Keratinocyte (primary cell): Measurements from ENCODE around the gene NELL1. TPM values are rescaled to one million over a fixed set of nuclear protein-coding genes. Genes with fewer than 3 reads are reported as not detected.

ENCODE experiments used
- DNase-seq: peaks from one replicate; pipeline ENCODE4 v3.0.0-alpha.2; 2011; ENCODE audit warnings: low read depth, missing footprints, low spot score
- FAIRE-seq: peaks from 2 replicates; lab custom pipeline; 2011; peaks lifted over from hg19 to GRCh38; lab: Jason Lieb, UNC
- H2AFZ ChIP-seq: 2 replicates; pipeline ENCODE4 v1.6.0; 2012; ENCODE audit warnings: low read length, control low read depth, inconsistent platforms; ENCODE audit not compliant: control insufficient read depth
- H3K27ac ChIP-seq: 2 replicates; pipeline ENCODE4 v1.5.1; 2011; ENCODE audit warnings: low read length; ENCODE audit not compliant: control insufficient read depth, insufficient read depth
- H3K27me3 ChIP-seq: 3 replicates; pipeline ENCODE4 v1.6.0; 2011; ENCODE audit warnings: low read length; ENCODE audit not compliant: control insufficient read depth, insufficient read depth; ENCODE audit errors: extremely low read depth
- H3K36me3 ChIP-seq, 2 experiments: 2 replicates in 1 of 2; 3 replicates in 1 of 2; pipeline ENCODE4 v1.5.1; 2011; ENCODE audit warnings: low read length in 2 of 2, mild to moderate bottlenecking in 1 of 2; ENCODE audit not compliant: control insufficient read depth in 2 of 2, insufficient read depth in 2 of 2; ENCODE audit errors: extremely low read depth in 1 of 2
- H3K4me1 ChIP-seq: 3 replicates; pipeline ENCODE4 v1.5.1; 2011; ENCODE audit warnings: low read length; ENCODE audit not compliant: control insufficient read depth, insufficient read depth; ENCODE audit errors: extremely low read depth
- H3K4me2 ChIP-seq: 3 replicates; pipeline ENCODE4 v1.6.0; 2011; ENCODE audit warnings: low read depth, low read length; ENCODE audit not compliant: control insufficient read depth, insufficient read depth; ENCODE audit errors: extremely low read depth
- H3K4me3 ChIP-seq, 3 experiments: fragments of 200-600 bp in 1 of 3; sonication (generic) in 1 of 3; 2 replicates in 2 of 3; 3 replicates in 1 of 3; pipeline ENCODE4 v1.5.1; 2011 to 2016; ENCODE audit warnings: low read length in 3 of 3, mild to moderate bottlenecking in 3 of 3, control low read depth in 2 of 3, inconsistent platforms in 1 of 3, low read depth in 1 of 3, mixed read lengths in 1 of 3, mixed run types in 1 of 3, moderate library complexity in 1 of 3; ENCODE audit not compliant: control insufficient read depth in 2 of 3, insufficient read depth in 2 of 3; ENCODE audit errors: extremely low read depth in 1 of 3
- H3K79me2 ChIP-seq: 2 replicates; pipeline ENCODE4 v1.6.0; 2012; ENCODE audit warnings: low read length; ENCODE audit not compliant: control insufficient read depth, insufficient read depth
- H3K9ac ChIP-seq: 3 replicates; pipeline ENCODE4 v1.6.0; 2011; ENCODE audit warnings: low read length; ENCODE audit not compliant: control insufficient read depth, insufficient read depth; ENCODE audit errors: extremely low read depth
- H3K9me1 ChIP-seq: 3 replicates; pipeline ENCODE4 v1.6.0; 2011; ENCODE audit warnings: low read length; ENCODE audit not compliant: control insufficient read depth, insufficient read depth; ENCODE audit errors: extremely low read depth
- H3K9me3 ChIP-seq: 2 replicates; pipeline ENCODE4 v1.5.1; 2012; ENCODE audit warnings: low read depth, low read length; ENCODE audit not compliant: control insufficient read depth
- H4K20me1 ChIP-seq: 3 replicates; pipeline ENCODE4 v1.6.0; 2011; ENCODE audit warnings: low read length; ENCODE audit not compliant: control insufficient read depth, insufficient read depth; ENCODE audit errors: extremely low read depth
- EZH2 ChIP-seq: IDR thresholded peaks from one replicate; pipeline ENCODE4 v1.6.1; 2012; ENCODE audit warnings: inconsistent platforms, mild to moderate bottlenecking, low read length, moderate library complexity
- dilution Hi-C: fragments of 300-500 bp; cut with MboI; formaldehyde crosslinking; loops from one replicate; pipeline ENCODE4 v1.7.0; 2020; ENCODE audit warnings: low sequenced_read_pairs; ENCODE audit not compliant: extremely low pct_ligation_motif_present
- polyA plus RNA-seq, 5 experiments: library from polyadenylated mRNA; depleted of rRNA in 3 of 5; stranded (reverse) in 3 of 5; stranded (forward) in 1 of 5; unstranded in 1 of 5; fragments of >200 nt; gene quantifications; 1 replicate in 1 of 5; 2 replicates in 3 of 5; 3 replicates in 1 of 5; pipeline versions ENCODE4 v1.2.1 to v1.2.3, GENCODE V29; 2011 to 2012; ENCODE audit warnings: missing spikeins in 2 of 5, low read depth in 1 of 5, low replicate concordance in 1 of 5
- TF ChIP-seq, protein P1 (sequence below), 3 experiments: IDR thresholded peaks in 1 of 3; conservative IDR thresholded peaks in 1 of 3; optimal IDR thresholded peaks in 1 of 3; 2 replicates in 2 of 3; 3 replicates in 1 of 3; pipeline versions ENCODE3 to v1.5.1; 2011; ENCODE audit warnings: low read length in 3 of 3, mild to moderate bottlenecking in 3 of 3, moderate library complexity in 2 of 3, control low read depth in 1 of 3, inconsistent platforms in 1 of 3; ENCODE audit not compliant: insufficient read depth in 2 of 3; ENCODE audit errors: extremely low read depth in 1 of 3

The NELL1 gene
- polyA plus RNA-seq, 1 donor (not counting 4 experiments of a cell fraction or from before 2014, with no cell fraction given) = not detected

- Histone ChIP-seq H3K27ac (no peak overlapping the region), H3K27me3 (no peaks in the 10 kb centered on the region), H3K4me3 (no peak overlapping the region), H2AFZ (no peak overlapping the region), H3K79me2 (no peaks in the 10 kb centered on the region), H3K4me2 (no peak overlapping the region), H3K36me3 (no peaks in the 10 kb centered on the region), H3K9me3 (no peaks in the 10 kb centered on the region), H3K9ac (no peak overlapping the region), H3K9me1 (no peaks in the 10 kb centered on the region), H4K20me1 (no peaks in the 10 kb centered on the region), H3K4me1 (no peaks in the 10 kb centered on the region)
- dilution Hi-C loops = no loop called here
- no peak for DNase-seq
- TF ChIP-seq, protein P1, sequence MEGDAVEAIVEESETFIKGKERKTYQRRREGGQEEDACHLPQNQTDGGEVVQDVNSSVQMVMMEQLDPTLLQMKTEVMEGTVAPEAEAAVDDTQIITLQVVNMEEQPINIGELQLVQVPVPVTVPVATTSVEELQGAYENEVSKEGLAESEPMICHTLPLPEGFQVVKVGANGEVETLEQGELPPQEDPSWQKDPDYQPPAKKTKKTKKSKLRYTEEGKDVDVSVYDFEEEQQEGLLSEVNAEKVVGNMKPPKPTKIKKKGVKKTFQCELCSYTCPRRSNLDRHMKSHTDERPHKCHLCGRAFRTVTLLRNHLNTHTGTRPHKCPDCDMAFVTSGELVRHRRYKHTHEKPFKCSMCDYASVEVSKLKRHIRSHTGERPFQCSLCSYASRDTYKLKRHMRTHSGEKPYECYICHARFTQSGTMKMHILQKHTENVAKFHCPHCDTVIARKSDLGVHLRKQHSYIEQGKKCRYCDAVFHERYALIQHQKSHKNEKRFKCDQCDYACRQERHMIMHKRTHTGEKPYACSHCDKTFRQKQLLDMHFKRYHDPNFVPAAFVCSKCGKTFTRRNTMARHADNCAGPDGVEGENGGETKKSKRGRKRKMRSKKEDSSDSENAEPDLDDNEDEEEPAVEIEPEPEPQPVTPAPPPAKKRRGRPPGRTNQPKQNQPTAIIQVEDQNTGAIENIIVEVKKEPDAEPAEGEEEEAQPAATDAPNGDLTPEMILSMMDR (optimal IDR thresholded peaks at IDR 0.05 in 1 of 3, IDR thresholded peaks at IDR 0.05 in 1 of 3, conservative IDR thresholded peaks at IDR 0.05 in 1 of 3; ENCODE audit: extremely low read depth in 1 of 3, insufficient read depth in 2 of 3, low read length in 3 of 3) = no peak
- TF ChIP-seq EZH2 = no peak
- FAIRE-seq = no peak
Observed at GRCh38 chr11:20864628-20865027, 195.2 kb downstream of the NELL1 start.

- Histone ChIP-seq H3K36me3 (no peaks in the 10 kb centered on the region), H3K4me3 (no peak overlapping the region), H3K4me2 (no peak overlapping the region), H3K9ac (no peak overlapping the region), H3K4me1 (no peaks in the 10 kb centered on the region), H3K9me1 (no peaks in the 10 kb centered on the region), H3K27ac (no peak overlapping the region), H3K79me2 (no peaks in the 10 kb centered on the region), H4K20me1 (no peaks in the 10 kb centered on the region), H3K9me3 (no peaks in the 10 kb centered on the region), H2AFZ (no peak overlapping the region), H3K27me3 (no peaks in the 10 kb centered on the region)
- TF ChIP-seq, protein P1 (optimal IDR thresholded peaks at IDR 0.05 in 1 of 3, IDR thresholded peaks at IDR 0.05 in 1 of 3, conservative IDR thresholded peaks at IDR 0.05 in 1 of 3; ENCODE audit: extremely low read depth in 1 of 3, insufficient read depth in 2 of 3, low read length in 3 of 3) = no peak
- TF ChIP-seq EZH2 = no peak
- FAIRE-seq (no peak), DNase-seq (no peak)
- dilution Hi-C loops = no loop called here
Observed at GRCh38 chr11:20865161-20865560, 195.8 kb downstream of the NELL1 start.
